ENCODE results near the gene STAT3.
"Not testable (repeated sequence)": the region's sequence is repeated elsewhere in the genome, so short reads cannot be mapped to it uniquely, and the experiment has no call there.

STAT3 gene

DNA sequence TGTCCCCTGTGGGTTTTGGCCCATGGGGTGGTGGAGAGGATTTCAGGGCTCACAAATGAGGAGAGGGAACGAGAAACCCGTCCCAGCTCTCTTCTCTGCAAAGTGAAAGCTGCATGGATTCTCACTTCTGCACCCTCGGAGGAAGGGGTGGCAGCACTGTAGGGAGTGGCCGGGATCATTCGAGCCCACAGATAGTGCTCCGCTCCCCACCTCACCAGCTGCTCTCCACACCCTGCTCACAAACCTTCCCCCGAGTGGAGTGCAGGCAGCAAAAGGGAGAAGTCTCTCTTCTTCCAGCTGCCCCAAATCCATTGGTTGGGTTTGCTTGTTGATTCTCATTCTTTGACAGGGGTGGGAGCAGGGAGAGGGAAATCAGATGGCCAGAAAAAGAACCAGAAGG, 79.8 kb downstream of the STAT3 start:
- Histone ChIP-seq H3K4me2 (no peak overlapping the region), H3K27me3 (ENCODE audit: insufficient read depth, low read depth) (no peaks in the 10 kb centered on the region; the same call in 1 of the 2 replicates), H3K36me3 (ENCODE audit: insufficient read depth) (no peaks in the 10 kb centered on the region), H3K9ac (no peak overlapping the region), H3K4me1 (ENCODE audit: low read depth, poor library complexity, severe bottlenecking) (no peaks in the 10 kb centered on the region), H3K4me3 (IDR thresholded peaks at IDR 0.05; ENCODE audit: insufficient read depth, low read depth, low read length) (no peak overlapping the region), H2AFZ (ENCODE audit: low read depth) (no peak overlapping the region), H3K79me2 (ENCODE audit: insufficient read depth, low read depth) (no peaks in the 10 kb centered on the region), H3K27ac (no peak overlapping the region), H4K20me1 (ENCODE audit: insufficient read depth) (no peaks in the 10 kb centered on the region)
- TF ChIP-seq, protein P1, sequence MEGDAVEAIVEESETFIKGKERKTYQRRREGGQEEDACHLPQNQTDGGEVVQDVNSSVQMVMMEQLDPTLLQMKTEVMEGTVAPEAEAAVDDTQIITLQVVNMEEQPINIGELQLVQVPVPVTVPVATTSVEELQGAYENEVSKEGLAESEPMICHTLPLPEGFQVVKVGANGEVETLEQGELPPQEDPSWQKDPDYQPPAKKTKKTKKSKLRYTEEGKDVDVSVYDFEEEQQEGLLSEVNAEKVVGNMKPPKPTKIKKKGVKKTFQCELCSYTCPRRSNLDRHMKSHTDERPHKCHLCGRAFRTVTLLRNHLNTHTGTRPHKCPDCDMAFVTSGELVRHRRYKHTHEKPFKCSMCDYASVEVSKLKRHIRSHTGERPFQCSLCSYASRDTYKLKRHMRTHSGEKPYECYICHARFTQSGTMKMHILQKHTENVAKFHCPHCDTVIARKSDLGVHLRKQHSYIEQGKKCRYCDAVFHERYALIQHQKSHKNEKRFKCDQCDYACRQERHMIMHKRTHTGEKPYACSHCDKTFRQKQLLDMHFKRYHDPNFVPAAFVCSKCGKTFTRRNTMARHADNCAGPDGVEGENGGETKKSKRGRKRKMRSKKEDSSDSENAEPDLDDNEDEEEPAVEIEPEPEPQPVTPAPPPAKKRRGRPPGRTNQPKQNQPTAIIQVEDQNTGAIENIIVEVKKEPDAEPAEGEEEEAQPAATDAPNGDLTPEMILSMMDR (conservative IDR thresholded peaks at IDR 0.05; ENCODE audit: low read depth, low read length) = no peak

DNA sequence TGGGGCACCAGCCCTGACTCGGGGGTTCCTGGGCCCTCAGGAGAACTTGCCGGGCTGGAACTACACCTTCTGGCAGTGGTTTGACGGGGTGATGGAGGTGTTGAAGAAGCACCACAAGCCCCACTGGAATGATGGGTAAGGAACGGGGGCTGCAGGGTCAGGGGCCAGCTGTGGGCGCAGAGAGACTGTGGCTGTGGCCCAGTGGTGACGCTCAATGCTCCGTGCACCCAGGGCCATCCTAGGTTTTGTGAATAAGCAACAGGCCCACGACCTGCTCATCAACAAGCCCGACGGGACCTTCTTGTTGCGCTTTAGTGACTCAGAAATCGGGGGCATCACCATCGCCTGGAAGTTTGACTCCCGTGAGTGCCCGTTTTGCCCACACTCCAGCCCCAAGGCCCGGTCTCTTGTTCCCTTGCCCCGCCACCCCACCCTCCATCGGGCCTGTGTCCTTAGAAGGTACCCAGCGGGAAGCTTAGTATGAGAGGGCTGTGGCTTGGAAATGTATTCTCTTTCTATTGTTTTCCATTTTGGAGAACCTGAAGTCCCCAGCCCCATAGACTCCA, 80.8 kb downstream of the STAT3 start:
- no peaks in the 10 kb centered on the region for H3K36me3 ChIP-seq (ENCODE audit: insufficient read depth)
- no peak overlapping the region for H3K4me2 ChIP-seq
- H3K4me1 ChIP-seq (ENCODE audit: low read depth, poor library complexity, severe bottlenecking) = no peaks in the 10 kb centered on the region
- H4K20me1 ChIP-seq (ENCODE audit: insufficient read depth) = no peaks in the 10 kb centered on the region
- no peak overlapping the region for H2AFZ ChIP-seq (ENCODE audit: low read depth)
- no peaks in the 10 kb centered on the region for H3K79me2 ChIP-seq (ENCODE audit: insufficient read depth, low read depth)
- H3K27me3 ChIP-seq (ENCODE audit: insufficient read depth, low read depth) = no peaks in the 10 kb centered on the region; the same call in 1 of the 2 replicates
- TF ChIP-seq, protein P1 (conservative IDR thresholded peaks at IDR 0.05; ENCODE audit: low read depth, low read length) = no peak
- no peak overlapping the region for H3K4me3 ChIP-seq (IDR thresholded peaks at IDR 0.05; ENCODE audit: insufficient read depth, low read depth, low read length)
- no peak overlapping the region for H3K27ac ChIP-seq
- H3K9ac ChIP-seq = no peak overlapping the region

DNA sequence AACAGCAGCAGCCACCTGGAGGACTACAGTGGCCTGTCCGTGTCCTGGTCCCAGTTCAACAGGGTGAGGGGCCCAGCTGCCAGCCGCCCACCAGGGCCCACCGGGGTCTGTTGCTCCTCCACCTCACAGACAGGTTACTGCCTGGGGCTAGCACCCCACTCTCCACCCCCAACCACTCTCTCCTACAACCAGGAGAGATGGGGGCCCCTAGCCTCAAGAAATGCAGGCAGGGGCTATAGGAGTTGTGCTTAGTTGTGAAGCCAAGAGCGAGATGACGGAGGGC, 81.9 kb downstream of the STAT3 start:
- no peaks in the 10 kb centered on the region for H3K4me1 ChIP-seq (ENCODE audit: low read depth, poor library complexity, severe bottlenecking)
- H3K27me3 ChIP-seq (ENCODE audit: insufficient read depth, low read depth) = no peaks in the 10 kb centered on the region; the same call in 1 of the 2 replicates
- no peaks in the 10 kb centered on the region for H3K36me3 ChIP-seq (ENCODE audit: insufficient read depth)
- H3K79me2 ChIP-seq (ENCODE audit: insufficient read depth, low read depth) = no peaks in the 10 kb centered on the region
- no peaks in the 10 kb centered on the region for H4K20me1 ChIP-seq (ENCODE audit: insufficient read depth)
- TF ChIP-seq, protein P1 (conservative IDR thresholded peaks at IDR 0.05; ENCODE audit: low read depth, low read length) = no peak
- no peak overlapping the region for H3K27ac ChIP-seq
- no peak overlapping the region for H3K4me3 ChIP-seq (IDR thresholded peaks at IDR 0.05; ENCODE audit: insufficient read depth, low read depth, low read length)
- H3K9ac ChIP-seq = no peak overlapping the region
- H2AFZ ChIP-seq (ENCODE audit: low read depth) = no peak overlapping the region
- H3K4me2 ChIP-seq = no peak overlapping the region

DNA sequence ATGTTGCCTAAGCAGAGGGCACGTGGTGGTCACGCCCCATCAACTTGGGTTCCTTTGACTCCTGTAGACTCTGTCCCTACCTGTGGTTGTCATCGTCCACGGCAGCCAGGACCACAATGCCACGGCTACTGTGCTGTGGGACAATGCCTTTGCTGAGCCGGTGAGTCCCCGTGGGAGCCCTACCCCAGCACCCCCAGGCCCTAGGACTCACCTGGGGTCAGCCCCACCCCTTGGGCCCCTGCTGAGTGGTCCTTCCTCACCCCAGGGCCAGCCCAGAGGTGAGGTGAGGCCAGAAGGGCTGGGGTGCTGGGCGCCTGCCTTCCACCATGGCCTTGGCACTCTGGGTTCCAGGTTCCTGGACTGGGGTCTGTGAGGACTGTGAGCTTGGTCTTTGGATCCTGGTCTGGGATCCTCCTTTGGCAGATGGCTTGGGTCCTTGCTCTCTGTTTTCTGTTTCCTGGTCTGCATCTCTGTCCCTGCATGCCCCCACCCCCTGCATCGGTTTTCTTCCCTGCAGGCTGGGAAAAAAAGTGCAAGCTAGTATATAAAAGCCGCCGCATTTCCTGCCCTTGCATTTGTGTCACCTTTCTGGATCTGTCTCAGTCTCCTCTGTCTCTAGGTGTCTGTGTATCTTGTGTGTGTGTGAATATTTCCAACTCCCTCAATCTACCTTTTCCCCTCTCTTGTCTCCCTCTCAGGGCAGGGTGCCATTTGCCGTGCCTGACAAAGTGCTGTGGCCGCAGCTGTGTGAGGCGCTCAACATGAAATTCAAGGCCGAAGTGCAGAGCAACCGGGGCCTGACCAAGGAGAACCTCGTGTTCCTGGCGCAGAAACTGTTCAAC, 82.5 kb downstream of the STAT3 start:
- Histone ChIP-seq H3K4me1 (ENCODE audit: low read depth, poor library complexity, severe bottlenecking) (no peaks in the 10 kb centered on the region), H3K36me3 (ENCODE audit: insufficient read depth) (no peaks in the 10 kb centered on the region), H3K9ac (no peak overlapping the region), H3K4me3 (IDR thresholded peaks at IDR 0.05; ENCODE audit: insufficient read depth, low read depth, low read length) (no peak overlapping the region), H3K4me2 (no peak overlapping the region), H3K27ac (no peak overlapping the region), H3K79me2 (ENCODE audit: insufficient read depth, low read depth) (no peaks in the 10 kb centered on the region), H3K27me3 (ENCODE audit: insufficient read depth, low read depth) (no peaks in the 10 kb centered on the region; the same call in 1 of the 2 replicates), H4K20me1 (ENCODE audit: insufficient read depth) (no peaks in the 10 kb centered on the region), H2AFZ (ENCODE audit: low read depth) (no peak overlapping the region)
- TF ChIP-seq, protein P1 (conservative IDR thresholded peaks at IDR 0.05; ENCODE audit: low read depth, low read length) = no peak

DNA sequence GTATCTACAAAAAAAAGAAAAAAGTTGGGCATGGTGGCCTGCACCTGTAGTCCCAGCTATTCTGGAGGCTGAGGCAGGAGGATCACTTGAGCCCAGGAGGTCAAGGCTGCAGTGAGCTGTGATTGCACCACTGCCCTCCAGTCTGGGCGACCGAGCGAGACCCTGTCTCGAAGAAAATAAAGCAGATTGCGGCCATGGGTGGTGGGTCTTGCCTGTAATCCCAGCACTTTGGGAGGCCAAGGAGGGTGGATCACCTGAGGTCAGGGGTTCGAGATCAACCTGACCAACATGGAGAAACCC, 83.3 kb downstream of the STAT3 start:
- H3K36me3 ChIP-seq (ENCODE audit: insufficient read depth); H3K4me1 ChIP-seq (ENCODE audit: low read depth, poor library complexity, severe bottlenecking); H3K79me2 ChIP-seq (ENCODE audit: insufficient read depth, low read depth); H3K9ac ChIP-seq; H3K4me3 ChIP-seq (IDR thresholded peaks at IDR 0.05; ENCODE audit: insufficient read depth, low read depth, low read length); H3K27ac ChIP-seq; H4K20me1 ChIP-seq (ENCODE audit: insufficient read depth); H2AFZ ChIP-seq (ENCODE audit: low read depth); H3K4me2 ChIP-seq; H3K27me3 ChIP-seq (ENCODE audit: insufficient read depth, low read depth): not testable (repeated sequence)
